Parathyroid adenoma (tissue), 2 donors: Measurements from ENCODE around the gene COPS7A.

Experiments
- H2AFZ ChIP-seq: fragments of 300-600 bp; sonication (generic); one replicate; pipeline ENCODE4 v1.7.0; 2017; ENCODE audit warnings: antibody characterized with exemption, mild to moderate bottlenecking
- H3K27ac ChIP-seq: fragments of 300-600 bp; sonication (generic); one replicate; pipeline ENCODE4 v1.7.0; 2017
- H3K27me3 ChIP-seq: fragments of 300-600 bp; sonication (generic); one replicate; pipeline ENCODE4 v1.7.0; 2017; ENCODE audit warnings: low read length; ENCODE audit not compliant: control insufficient read depth, insufficient read depth
- H3K36me3 ChIP-seq: fragments of 300-600 bp; sonication (generic); one replicate; pipeline ENCODE4 v1.7.0; 2017; ENCODE audit warnings: low read length; ENCODE audit not compliant: control insufficient read depth, insufficient read depth
- H3K4me1 ChIP-seq: fragments of 300-600 bp; sonication (generic); one replicate; pipeline ENCODE4 v1.7.0; 2017; ENCODE audit warnings: control low read depth
- H3K4me2 ChIP-seq: fragments of 300-600 bp; sonication (generic); one replicate; pipeline ENCODE4 v1.7.0; 2017; ENCODE audit warnings: low read length
- H3K4me3 ChIP-seq: fragments of 300-600 bp; sonication (generic); one replicate; pipeline ENCODE4 v1.7.0; 2017; ENCODE audit warnings: low read depth, low read length
- H3K79me2 ChIP-seq: fragments of 300-600 bp; sonication (generic); one replicate; pipeline ENCODE4 v1.7.0; 2017; ENCODE audit warnings: control low read depth
- H3K9ac ChIP-seq: fragments of 300-600 bp; sonication (generic); one replicate; pipeline ENCODE4 v1.7.0; 2017; ENCODE audit warnings: mild to moderate bottlenecking
- H3K9me3 ChIP-seq: fragments of 300-600 bp; sonication (generic); one replicate; pipeline ENCODE4 v1.7.0; 2017; ENCODE audit warnings: low read length; ENCODE audit not compliant: control insufficient read depth
- CTCF ChIP-seq: fragments of 300-600 bp; sonication (generic); IDR thresholded peaks from one replicate; pipeline ENCODE4 v1.7.0; 2017; ENCODE audit warnings: antibody characterized with exemption, mild to moderate bottlenecking
- donor health status: primary hyperparathyroidism.

The COPS7A gene

GRCh38 chr12:6688543-6688998 is 35.3 kb upstream of the COPS7A start:
- Histone ChIP-seq H3K4me3 (peak overlapping the region; percentile 98), H3K4me1 (peaks cover 13% of the 10 kb centered on the region), H3K79me2 (peaks cover 19% of the 10 kb centered on the region)

GRCh38 chr12:6688999-6689882 is 34.6 kb upstream of the COPS7A start, which contains the start of gene ZNF384:
TSS of gene ZNF384 (minus strand) at chr12:6689375. CDS start at chr12:6679520, 9,855 bp downstream.
- peak within 1 kb of the TSS; percentile 87 for H2AFZ ChIP-seq
- H3K4me3 ChIP-seq: peak within 1 kb of the TSS; percentile 98
- H3K9ac ChIP-seq: peak within 1 kb of the TSS; percentile 92
- H3K27me3 ChIP-seq: no peaks in the 10 kb centered on the region
- TF ChIP-seq CTCF: no peak
- H3K9me3 ChIP-seq: no peaks in the 10 kb centered on the region
- peak within 1 kb of the TSS; percentile 98 for H3K27ac ChIP-seq
- no peaks in the 10 kb centered on the region for H3K36me3 ChIP-seq
- H3K79me2 ChIP-seq: peaks cover 14% of the 10 kb centered on the region
- peaks cover 13% of the 10 kb centered on the region for H3K4me1 ChIP-seq
- peak within 1 kb of the TSS; percentile 84 for H3K4me2 ChIP-seq

More at GRCh38 chr12:6688543-6688998, 35.3 kb upstream of the COPS7A start:
- H2AFZ ChIP-seq: peak overlapping the region; percentile 87
- TF ChIP-seq CTCF: no peak
- peak overlapping the region; percentile 84 for H3K4me2 ChIP-seq
- no peaks in the 10 kb centered on the region for H3K9me3 ChIP-seq
- no peaks in the 10 kb centered on the region for H3K27me3 ChIP-seq
- no peaks in the 10 kb centered on the region for H3K36me3 ChIP-seq
- H3K9ac ChIP-seq: peak overlapping the region; percentile 92
- H3K27ac ChIP-seq: peak overlapping the region; percentile 98

GRCh38 chr12:6691473-6691872 is 32.4 kb upstream of the COPS7A start:
- no peak overlapping the region for H3K4me3 ChIP-seq
- H2AFZ ChIP-seq: no peak overlapping the region
- H3K4me1 ChIP-seq: peaks cover 13% of the 10 kb centered on the region
- no peak overlapping the region for H3K27ac ChIP-seq
- H3K36me3 ChIP-seq: no peaks in the 10 kb centered on the region
- no peak for TF ChIP-seq CTCF
- H3K79me2 ChIP-seq: peaks cover 3% of the 10 kb centered on the region
- no peak overlapping the region for H3K4me2 ChIP-seq
- no peaks in the 10 kb centered on the region for H3K27me3 ChIP-seq
- no peak overlapping the region for H3K9ac ChIP-seq
- no peaks in the 10 kb centered on the region for H3K9me3 ChIP-seq

GRCh38 chr12:6692888-6693287 is 31.0 kb upstream of the COPS7A start:
- no peaks in the 10 kb centered on the region for H3K9me3 ChIP-seq
- no peaks in the 10 kb centered on the region for H3K36me3 ChIP-seq
- H2AFZ ChIP-seq: no peak overlapping the region
- H3K4me2 ChIP-seq: no peak overlapping the region
- no peaks in the 10 kb centered on the region for H3K27me3 ChIP-seq
- TF ChIP-seq CTCF: no peak
- H3K4me1 ChIP-seq: peaks cover 6% of the 10 kb centered on the region
- peaks cover 2% of the 10 kb centered on the region for H3K79me2 ChIP-seq
- H3K9ac ChIP-seq: no peak overlapping the region
- H3K27ac ChIP-seq: no peak overlapping the region
- H3K4me3 ChIP-seq: no peak overlapping the region
